GM23248 (cell line): ENCODE measurements around the gene ALAS2. TPM values are rescaled to one million over a fixed set of nuclear protein-coding genes. Genes with fewer than 3 reads are reported as not detected.
"Not testable (repeated sequence)": the region's sequence is repeated elsewhere in the genome, so short reads cannot be mapped to it uniquely, and the experiment has no call there.

ENCODE experiments used
- DNase-seq: peaks from one replicate; pipeline ENCODE4 v3.0.0-alpha.2; 2015
- H2AFZ ChIP-seq: fragments of 200-600 bp; sonication (generic); 2 replicates; pipeline ENCODE4 v1.6.1; 2016; ENCODE audit warnings: antibody characterized with exemption
- H3F3A ChIP-seq: fragments of 200-600 bp; sonication (generic); 2 replicates; pipeline ENCODE4 v1.6.1; 2016; ENCODE audit warnings: mild to moderate bottlenecking, antibody characterized with exemption, mixed run types; ENCODE audit not compliant: insufficient read depth
- H3K27ac ChIP-seq: fragments of 200-600 bp; sonication (generic); 2 replicates; pipeline ENCODE4 v1.5.1; 2016; ENCODE audit warnings: mild to moderate bottlenecking
- H3K27me3 ChIP-seq: fragments of 200-600 bp; sonication (generic); replicated peaks from 2 replicates; pipeline ENCODE4 v1.6.1; 2016; ENCODE audit warnings: mild to moderate bottlenecking; ENCODE audit not compliant: insufficient read depth
- H3K36me3 ChIP-seq: fragments of 200-600 bp; sonication (generic); 2 replicates; pipeline ENCODE4 v1.6.1; 2016; ENCODE audit warnings: low read depth, mild to moderate bottlenecking
- H3K4me1 ChIP-seq: fragments of 200-600 bp; sonication (generic); 2 replicates; pipeline ENCODE4 v1.6.1; 2016; ENCODE audit warnings: mild to moderate bottlenecking; ENCODE audit not compliant: insufficient read depth
- H3K4me2 ChIP-seq: fragments of 200-600 bp; sonication (generic); one replicate; pipeline ENCODE4 v1.6.1; 2016; ENCODE audit warnings: mild to moderate bottlenecking; ENCODE audit not compliant: unreplicated experiment
- H3K4me3 ChIP-seq: fragments of 200-600 bp; sonication (generic); 2 replicates; pipeline ENCODE4 v1.5.1; 2016; ENCODE audit warnings: mild to moderate bottlenecking
- H3K79me2 ChIP-seq: fragments of 200-600 bp; sonication (generic); 2 replicates; pipeline ENCODE4 v1.6.1; 2016; ENCODE audit warnings: mild to moderate bottlenecking; ENCODE audit not compliant: insufficient read depth
- H3K9ac ChIP-seq: fragments of 200-600 bp; sonication (generic); 2 replicates; pipeline ENCODE4 v1.6.1; 2016; ENCODE audit warnings: mild to moderate bottlenecking
- H3K9me2 ChIP-seq: fragments of 200-600 bp; sonication (generic); 2 replicates; pipeline ENCODE4 v1.6.1; 2016; ENCODE audit warnings: mixed run types, mild to moderate bottlenecking, moderate library complexity; ENCODE audit not compliant: insufficient read depth
- H3K9me3 ChIP-seq: fragments of 200-600 bp; sonication (generic); one replicate; pipeline ENCODE4 v1.6.1; 2017; ENCODE audit warnings: low read depth
- H4K20me1 ChIP-seq: fragments of 200-600 bp; sonication (generic); 2 replicates; pipeline ENCODE4 v1.6.0; 2016; ENCODE audit not compliant: insufficient read depth
- EZH2 ChIP-seq: fragments of 200-600 bp; sonication (generic); IDR thresholded peaks from 2 replicates; pipeline ENCODE4 v1.6.1; 2018; ENCODE audit warnings: antibody characterized with exemption, mild to moderate bottlenecking; ENCODE audit not compliant: insufficient read depth, poor library complexity, severe bottlenecking
- EZH2phosphoT487 ChIP-seq: fragments of 200-600 bp; sonication (generic); IDR thresholded peaks from 2 replicates; pipeline ENCODE4 v1.6.1; 2018; ENCODE audit warnings: antibody characterized with exemption, moderate library complexity, mild to moderate bottlenecking, low read depth; ENCODE audit not compliant: insufficient read depth
- WGBS, 2 experiments: methylation state at CpG; one replicate each; pipeline ENCODE4 v1.1.6; 2015 to 2017; ENCODE audit warnings: low lambda C conversion rate in 2 of 2, low coverage in 1 of 2; ENCODE audit errors: missing lambda C conversion rate in 2 of 2; 5-methylcytosine and 5-hydroxymethylcytosine counted together
- in situ Hi-C: fragments of 300-500 bp; cut with MboI; formaldehyde crosslinking; loops from 2 replicates; pipeline ENCODE4 v1.15.0; 2020
- polyA plus RNA-seq: library from polyadenylated mRNA; unstranded; fragments of >200 nt; fragmentation: Nextera tagmentation; extraction: Ambion mirVana; gene quantifications from 2 replicates; pipeline ENCODE4 v1.2.1, GENCODE V29; 2016
- total RNA-seq: library from RNA; depleted of rRNA; stranded (reverse); fragments of >200 nt; shearing (Covaris generic); gene quantifications from 2 replicates; pipeline ENCODE4 v1.2.3, GENCODE V29; 2014

ALAS2 gene
- total and polyA plus RNA-seq, 2 experiments from 2014 or later: not detected

DNA sequence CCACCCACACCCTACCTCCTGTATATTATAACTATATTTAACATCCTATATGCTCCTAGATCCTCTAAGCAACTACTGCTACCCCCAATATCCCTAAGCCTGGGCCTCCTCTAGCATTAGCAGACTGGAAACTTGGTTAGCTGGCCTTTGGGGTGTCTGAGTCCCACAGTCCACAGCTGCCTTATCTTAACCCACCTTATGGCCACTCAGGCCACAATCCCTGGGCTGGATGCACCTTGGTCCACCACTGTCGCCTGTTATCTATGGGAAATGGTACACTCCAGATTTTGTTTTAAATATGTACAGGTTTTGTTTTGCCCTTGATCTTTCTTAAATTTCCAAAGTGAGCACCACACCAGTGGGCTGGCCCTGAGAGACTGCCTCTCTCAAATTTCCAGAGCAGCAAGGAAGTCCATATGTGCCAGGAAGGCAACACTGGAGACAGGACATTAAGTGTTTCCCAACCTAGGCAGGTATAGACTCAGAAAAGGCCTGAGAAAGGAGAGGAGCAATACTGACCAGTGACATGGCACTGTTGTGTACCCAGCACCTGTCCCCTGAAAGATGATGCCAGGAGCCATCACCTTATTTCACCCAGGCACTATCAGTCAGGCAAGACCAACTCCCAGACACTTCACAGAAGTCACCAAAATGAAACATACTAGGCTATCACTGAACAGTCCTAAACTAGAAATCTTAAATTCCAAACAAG is 37.7 kb downstream of the ALAS2 start:
- no peaks in the 10 kb centered on the region for H3K9me3 ChIP-seq
- WGBS, 2 experiments: 0% methylated on average over 1 of the region's 1 CpG
- H3K4me1 ChIP-seq: no peaks in the 10 kb centered on the region
- no peaks in the 10 kb centered on the region for H3K9me2 ChIP-seq
- H3K27me3 ChIP-seq: no peaks in the 10 kb centered on the region
- H3K4me3 ChIP-seq: no peak overlapping the region
- DNase-seq: no peak
- no peaks in the 10 kb centered on the region for H3K36me3 ChIP-seq
- no peaks in the 10 kb centered on the region for H3F3A ChIP-seq
- in situ Hi-C loops: no loop called here
- no peak overlapping the region for H3K27ac ChIP-seq
- H3K9ac ChIP-seq: no peak overlapping the region
- H2AFZ ChIP-seq: no peak overlapping the region
- H4K20me1 ChIP-seq: no peaks in the 10 kb centered on the region
- TF ChIP-seq EZH2: no peak
- TF ChIP-seq EZH2phosphoT487: no peak
- no peak overlapping the region for H3K4me2 ChIP-seq
- H3K79me2 ChIP-seq: no peaks in the 10 kb centered on the region

- WGBS, 2 experiments: 68 to 73% methylated on average over 2 of the region's 2 CpGs
- in situ Hi-C loops: no loop called here
- DNase-seq: no peak
- H3K9me2 ChIP-seq: no peaks in the 10 kb centered on the region
- no peak overlapping the region for H3K9ac ChIP-seq
- H3K36me3 ChIP-seq: no peaks in the 10 kb centered on the region
- no peaks in the 10 kb centered on the region for H4K20me1 ChIP-seq
- H3K27ac ChIP-seq: no peak overlapping the region
- no peaks in the 10 kb centered on the region for H3K4me1 ChIP-seq
- H3K4me2 ChIP-seq: no peak overlapping the region
- H2AFZ ChIP-seq: no peak overlapping the region
- no peaks in the 10 kb centered on the region for H3K9me3 ChIP-seq
- H3K4me3 ChIP-seq: no peak overlapping the region
- no peaks in the 10 kb centered on the region for H3K27me3 ChIP-seq
- H3F3A ChIP-seq: no peaks in the 10 kb centered on the region
- no peak for TF ChIP-seq EZH2phosphoT487
- TF ChIP-seq EZH2: no peak
- no peaks in the 10 kb centered on the region for H3K79me2 ChIP-seq
These were observed 39.1 kb downstream of the ALAS2 start for GRCh38 chrX:54991706-54992105.

- H3K36me3 ChIP-seq, H3K27ac ChIP-seq, DNase-seq, H3K9me2 ChIP-seq, H3K4me3 ChIP-seq, H3K4me2 ChIP-seq, H3K9me3 ChIP-seq, H3K4me1 ChIP-seq, H3K79me2 ChIP-seq, H2AFZ ChIP-seq, H3K27me3 ChIP-seq, in situ Hi-C loops, H3K9ac ChIP-seq, H3F3A ChIP-seq, H4K20me1 ChIP-seq: not testable (repeated sequence)
- WGBS, 2 experiments: 34 to 35% methylated on average over 2 of the region's 2 CpGs
These were observed 47.5 kb downstream of the ALAS2 start for GRCh38 chrX:54983306-54983705.

DNA sequence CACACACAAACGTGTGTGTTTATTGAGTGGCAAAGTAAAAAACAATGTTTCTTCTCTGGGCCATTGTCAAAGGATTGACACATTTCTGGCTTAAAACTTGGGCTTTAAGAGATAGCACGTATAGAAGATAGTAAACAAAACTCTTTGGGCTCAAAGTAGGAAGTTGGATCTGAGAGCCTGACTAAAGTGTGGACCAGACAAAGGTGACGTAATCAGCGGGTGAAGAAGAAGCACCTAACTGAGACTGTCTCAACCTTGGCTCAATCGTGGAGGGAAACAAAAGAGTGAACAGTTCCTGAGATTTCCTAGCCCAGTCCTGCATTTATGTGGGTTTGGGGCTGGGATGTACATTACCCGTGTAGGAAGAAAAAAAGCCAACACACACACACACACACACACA is 50.4 kb downstream of the ALAS2 start:
- H3K4me1 ChIP-seq: no peaks in the 10 kb centered on the region
- no peak overlapping the region for H3K27ac ChIP-seq
- WGBS, 2 experiments: 35 to 45% methylated on average over 6 of the region's 6 CpGs
- H4K20me1 ChIP-seq: no peaks in the 10 kb centered on the region
- TF ChIP-seq EZH2 (no peak), EZH2phosphoT487 (no peak)
- H3F3A ChIP-seq: no peaks in the 10 kb centered on the region
- DNase-seq: no peak
- H3K4me2 ChIP-seq: no peak overlapping the region
- H3K9me3 ChIP-seq: no peaks in the 10 kb centered on the region
- H3K9ac ChIP-seq: no peak overlapping the region
- H3K4me3 ChIP-seq: no peak overlapping the region
- H3K36me3 ChIP-seq: no peaks in the 10 kb centered on the region
- no peaks in the 10 kb centered on the region for H3K27me3 ChIP-seq
- no peaks in the 10 kb centered on the region for H3K79me2 ChIP-seq
- H2AFZ ChIP-seq: no peak overlapping the region
- no peaks in the 10 kb centered on the region for H3K9me2 ChIP-seq
- in situ Hi-C loops: no loop called here

GRCh38 chrX:54979432-54979831 is 51.3 kb downstream of the ALAS2 start:
- no peaks in the 10 kb centered on the region for H3F3A ChIP-seq
- H3K4me2 ChIP-seq: no peak overlapping the region
- no peaks in the 10 kb centered on the region for H3K9me3 ChIP-seq
- no peak overlapping the region for H3K4me3 ChIP-seq
- no peaks in the 10 kb centered on the region for H3K9me2 ChIP-seq
- H4K20me1 ChIP-seq: no peaks in the 10 kb centered on the region
- no peaks in the 10 kb centered on the region for H3K36me3 ChIP-seq
- no peak overlapping the region for H2AFZ ChIP-seq
- DNase-seq: no peak
- no peak overlapping the region for H3K9ac ChIP-seq
- in situ Hi-C loops: no loop called here
- no peaks in the 10 kb centered on the region for H3K4me1 ChIP-seq
- H3K27me3 ChIP-seq: no peaks in the 10 kb centered on the region
- H3K27ac ChIP-seq: no peak overlapping the region
- TF ChIP-seq EZH2phosphoT487: no peak
- TF ChIP-seq EZH2: no peak
- no peaks in the 10 kb centered on the region for H3K79me2 ChIP-seq
